ENCODE data around the gene MCM9. TPM values are rescaled to one million over a fixed set of nuclear protein-coding genes. Genes with fewer than 3 reads are reported as not detected.

MCM9 gene
- total and polyA plus RNA-seq, 2 donors (not counting 1 experiment from before 2014, with no cell fraction given): 14.0 to 54.5 TPM

DNA sequence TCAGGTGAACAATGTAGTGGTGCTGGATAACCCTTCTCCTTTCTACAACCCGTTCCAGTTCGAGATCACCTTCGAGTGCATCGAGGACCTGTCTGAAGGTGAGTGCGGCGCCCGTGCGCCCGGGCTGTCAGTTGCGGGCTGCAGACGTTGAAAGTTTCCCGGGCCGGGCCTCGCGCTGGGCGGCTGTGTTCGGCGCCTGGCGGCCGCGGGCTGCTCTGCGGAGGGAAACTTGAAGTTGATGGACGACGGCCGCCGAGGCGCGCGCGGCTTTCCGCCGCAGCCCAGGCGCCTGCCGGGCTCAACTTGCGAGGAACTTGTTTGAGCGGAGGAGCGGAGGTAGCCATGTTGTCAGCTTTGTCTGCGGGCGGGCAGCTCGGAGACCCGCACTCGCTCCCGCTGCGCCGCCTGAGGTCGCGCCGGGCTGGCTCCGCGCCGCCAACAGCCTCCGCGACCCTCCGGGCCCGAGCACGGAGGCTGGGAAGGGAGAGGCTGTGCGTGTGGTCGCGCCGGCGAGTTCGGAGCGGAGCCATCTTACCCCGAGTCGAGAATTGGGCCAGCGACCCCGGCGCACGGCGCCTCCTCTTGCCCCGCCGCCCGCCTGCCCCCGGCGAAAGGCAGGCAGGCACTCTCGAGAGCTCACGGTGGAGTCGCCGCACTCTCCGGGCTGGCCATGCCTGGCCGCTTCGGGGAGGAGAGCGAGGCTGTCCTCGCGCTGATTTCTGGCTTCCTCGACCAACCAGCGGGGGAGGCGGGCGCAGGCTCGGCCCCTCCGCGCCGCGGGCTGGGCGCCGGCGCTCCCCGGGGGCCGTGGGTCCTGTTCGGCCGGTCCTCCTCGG lies 40.3 kb downstream of the MCM9 start:
- DNase-seq: peak; percentile 87
- peak; percentile 51 for ATAC-seq (ENCODE audit: low read depth)
- Mint-ChIP-seq H3K4me3 (peak overlapping the region; percentile 91), H3K27ac (peak overlapping the region; percentile 95), H3K4me1 (peaks cover 57% of the 10 kb centered on the region), H3K9me3 (ENCODE audit: insufficient read depth) (no peaks in the 10 kb centered on the region), H3K27me3 (no peaks in the 10 kb centered on the region)
- Histone ChIP-seq H3K9me3 (ENCODE audit: control extremely low read depth in 1 of 3, control insufficient read depth in 2 of 3, insufficient read depth in 1 of 3, low read length in 2 of 3) (no peaks in the 10 kb centered on the region), H2AFZ (ENCODE audit: insufficient read depth, low read depth, low read length, poor library complexity, severe bottlenecking) (peak overlapping the region; percentile 93), H3K36me3 (replicated peaks in 1 of 2; ENCODE audit: control extremely low read depth in 1 of 2, control insufficient read depth in 1 of 2, extremely low read depth in 1 of 2, insufficient read depth in 2 of 2, low read length in 1 of 2) (peaks cover 0 to 10% of the 10 kb centered on the region in 2 experiments), H3K4me3 (ENCODE audit: control extremely low read depth in 1 of 5, extremely low read depth in 1 of 5, insufficient read depth in 1 of 5, low read depth in 2 of 5, low read length in 4 of 5) (peak overlapping the region; percentile 84 to 95 (median 91)), H3K4me2 (replicated peaks; ENCODE audit: low read depth, low read length, poor library complexity, severe bottlenecking) (peak overlapping the region; percentile 79), H4K20me1 (ENCODE audit: control insufficient read depth, insufficient read depth, low read length, poor library complexity, severe bottlenecking) (peaks cover 7% of the 10 kb centered on the region), H3K27me3 (replicated peaks in 1 of 4; ENCODE audit: control extremely low read depth in 1 of 4, control insufficient read depth in 3 of 4, insufficient read depth in 4 of 4, low read length in 3 of 4) (no peaks in the 10 kb centered on the region), H3K4me1 (ENCODE audit: control insufficient read depth in 2 of 2, insufficient read depth in 2 of 2, low read length in 2 of 2) (peaks cover 34 to 38% of the 10 kb centered on the region in 2 donors), H3K27ac (ENCODE audit: low read length in 2 of 2) (peak overlapping the region; percentile 74 to 84), H3K79me2 (ENCODE audit: control insufficient read depth, insufficient read depth, low read length) (peaks cover 66% of the 10 kb centered on the region), H3K9ac (ENCODE audit: low read length) (peak overlapping the region; percentile 85)
- TF ChIP-seq, protein P1, sequence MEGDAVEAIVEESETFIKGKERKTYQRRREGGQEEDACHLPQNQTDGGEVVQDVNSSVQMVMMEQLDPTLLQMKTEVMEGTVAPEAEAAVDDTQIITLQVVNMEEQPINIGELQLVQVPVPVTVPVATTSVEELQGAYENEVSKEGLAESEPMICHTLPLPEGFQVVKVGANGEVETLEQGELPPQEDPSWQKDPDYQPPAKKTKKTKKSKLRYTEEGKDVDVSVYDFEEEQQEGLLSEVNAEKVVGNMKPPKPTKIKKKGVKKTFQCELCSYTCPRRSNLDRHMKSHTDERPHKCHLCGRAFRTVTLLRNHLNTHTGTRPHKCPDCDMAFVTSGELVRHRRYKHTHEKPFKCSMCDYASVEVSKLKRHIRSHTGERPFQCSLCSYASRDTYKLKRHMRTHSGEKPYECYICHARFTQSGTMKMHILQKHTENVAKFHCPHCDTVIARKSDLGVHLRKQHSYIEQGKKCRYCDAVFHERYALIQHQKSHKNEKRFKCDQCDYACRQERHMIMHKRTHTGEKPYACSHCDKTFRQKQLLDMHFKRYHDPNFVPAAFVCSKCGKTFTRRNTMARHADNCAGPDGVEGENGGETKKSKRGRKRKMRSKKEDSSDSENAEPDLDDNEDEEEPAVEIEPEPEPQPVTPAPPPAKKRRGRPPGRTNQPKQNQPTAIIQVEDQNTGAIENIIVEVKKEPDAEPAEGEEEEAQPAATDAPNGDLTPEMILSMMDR (IDR thresholded peaks at IDR 0.05): peak; percentile 24
- no peak for TF ChIP-seq EZH2 (IDR thresholded peaks at IDR 0.05; ENCODE audit: borderline replicate concordance, insufficient read depth, low read depth, low read length, poor library complexity, severe bottlenecking)
- intact Hi-C loops (cut with micrococcal nuclease): loop anchor here (1.0 to 10.0 kb wide), 10 partner anchors 40 to 1292 kb away; partner anchors contain the start of genes CEP85L, FAM184A, GOPC and MAN1A1
- ChIA-PET CTCF (interaction anchor here (0.6 to 6.4 kb wide), 7 partner anchors 12 to 329 kb away, joined by 3 to 39 read pairs (median 4); partner anchors contain the start of gene MCM9), POLR2A (interaction anchor here (1.3 to 1.8 kb wide), 4 partner anchors 12 to 243 kb away, joined by 4 to 6 read pairs (median 4); partner anchors contain the start of genes CEP85L and MCM9)
- WGBS (ENCODE audit: insufficient coverage): under 1% methylated on average over 102 of the region's 102 CpGs
